Aortic smooth muscle cell (primary cell): ENCODE measurements around the gene DCLK3. TPM values are rescaled to one million over a fixed set of nuclear protein-coding genes. Genes with fewer than 3 reads are reported as not detected.

Experiments used
- total RNA-seq: library from RNA; depleted of rRNA; stranded (reverse); fragments of >200 nt; gene quantifications from 2 replicates; pipeline ENCODE4 v1.2.3, GENCODE V29; 2014

DCLK3 gene
- not detected in 2 replicates for total RNA-seq

GRCh38 chr3:36763850-36764703, at the start of gene DCLK3:
TSS of gene DCLK3 (minus strand) at chr3:36764553. CDS start at chr3:36764263, 290 bp downstream.

Other genes with a start within 250 kb of the DCLK3 start
- 12.9 and 14.9 TPM in 2 replicates for gene TRANK1, start 180.5 kb upstream of the DCLK3 start, total RNA-seq
- gene EPM2AIP1, start 228.6 kb upstream of the DCLK3 start, total RNA-seq = 17.0 and 20.8 TPM in 2 replicates
- gene MLH1, start 229.0 kb upstream of the DCLK3 start, total RNA-seq = 49.7 and 60.1 TPM in 2 replicates